HT1080 (cell line): Measurements from ENCODE around the gene SGCE. TPM values are rescaled to one million over a fixed set of nuclear protein-coding genes. Genes with fewer than 3 reads are reported as not detected.

Source experiments
- DNase-seq: peaks from one replicate; pipeline ENCODE4 v3.0.0-alpha.2; 2015; ENCODE audit warnings: low read depth
- total RNA-seq: library from RNA; depleted of rRNA; stranded (reverse); fragments of >200 nt; shearing (Covaris generic); gene quantifications from 2 replicates; pipeline ENCODE4 v1.2.3, GENCODE V29; 2014

SGCE gene
- total RNA-seq, 1 experiment from 2014 or later: 49.1 TPM

GRCh38 chr7:94632338-94633013 is 23.5 kb downstream of the SGCE start:
- DNase-seq: peak; percentile 92

- DNase-seq: no peak
Measured at GRCh38 chr7:94630855-94631254, 25.1 kb downstream of the SGCE start.

GRCh38 chr7:94623820-94624219 is 32.1 kb downstream of the SGCE start:
- no peak for DNase-seq

- DNase-seq: no peak
Measured at GRCh38 chr7:94621120-94621519, 34.8 kb downstream of the SGCE start.

- peak; percentile 99 for DNase-seq
Measured at GRCh38 chr7:94620703-94621118, 35.2 kb downstream of the SGCE start.

GRCh38 chr7:94618126-94618525 is 37.8 kb downstream of the SGCE start:
- no peak for DNase-seq

GRCh38 chr7:94616855-94617254 is 39.1 kb downstream of the SGCE start:
- no peak for DNase-seq

GRCh38 chr7:94615666-94616065 is 40.3 kb downstream of the SGCE start:
- no peak for DNase-seq

- DNase-seq: no peak
Measured at GRCh38 chr7:94612661-94613060, 43.3 kb downstream of the SGCE start.

- no peak for DNase-seq
Measured at GRCh38 chr7:94612253-94612652, 43.7 kb downstream of the SGCE start.

- no peak for DNase-seq
Measured at GRCh38 chr7:94609561-94609960, 46.4 kb downstream of the SGCE start.

GRCh38 chr7:94605031-94605430 is 50.9 kb downstream of the SGCE start:
- no peak for DNase-seq

- no peak for DNase-seq
Measured at GRCh38 chr7:94602181-94602580, 53.8 kb downstream of the SGCE start.

GRCh38 chr7:94600267-94600666 is 55.7 kb downstream of the SGCE start:
- DNase-seq: no peak

- DNase-seq: no peak
Measured at GRCh38 chr7:94595717-94596116, 60.2 kb downstream of the SGCE start.

GRCh38 chr7:94594882-94595281 is 61.1 kb downstream of the SGCE start:
- DNase-seq: no peak

GRCh38 chr7:94591176-94591575 is 64.8 kb downstream of the SGCE start:
- DNase-seq: no peak

- DNase-seq: no peak
Measured at GRCh38 chr7:94590526-94591162, 65.3 kb downstream of the SGCE start.

GRCh38 chr7:94588075-94588474 is 67.9 kb downstream of the SGCE start:
- no peak for DNase-seq

GRCh38 chr7:94584113-94584512 is 71.8 kb downstream of the SGCE start:
- DNase-seq: no peak

GRCh38 chr7:94580601-94581000 is 75.3 kb downstream of the SGCE start:
- DNase-seq: peak; percentile 52

GRCh38 chr7:94579470-94579869 is 76.5 kb downstream of the SGCE start:
- DNase-seq: no peak

- peak; percentile 32 for DNase-seq
Measured at GRCh38 chr7:94578614-94579013, 77.3 kb downstream of the SGCE start.
